Naive thymus-derived CD8-positive, alpha-beta T cell (primary cell): ENCODE results near the gene AGAP1. TPM values are rescaled to one million over a fixed set of nuclear protein-coding genes. Genes with fewer than 3 reads are reported as not detected.

Experiments
- ATAC-seq, 2 donors: fragments of 150-1000 bp; cut with Tn5 transposase in 1 of 2; sonication (Bioruptor Pico), chemical (Tn5 transposase) in 1 of 2; 1 replicate in 1 of 2; 2 replicates in 1 of 2; pipeline ENCODE4 v1.10.0; 2021; ENCODE audit warnings: mild to moderate bottlenecking in 2 of 2, moderate library complexity in 2 of 2
- POLR2A ChIA-PET: fragments of 350-600 bp; sonication (Branson Sonifier 250); formaldehyde crosslinking; loops from one replicate; lab custom pipeline; 2021; ENCODE audit warnings: antibody characterized with exemption; lab: Charles Lee
- DNase-seq, 10 donors: peaks; one replicate each; pipeline versions ENCODE4 v3.0.0 to v3.0.0-alpha.2; 2020 to 2022
- H3K27ac Mint-ChIP-seq, 10 donors: one replicate each; pipeline ENCODE4 v1.8.0; 2020 to 2022; ENCODE audit warnings: mild to moderate bottlenecking in 10 of 10, mixed read lengths in 10 of 10, moderate library complexity in 4 of 10, inconsistent platforms in 1 of 10
- H3K27me3 Mint-ChIP-seq, 5 donors: one replicate each; pipeline ENCODE4 v1.8.0; 2021 to 2022; ENCODE audit warnings: mixed read lengths in 5 of 5
- H3K36me3 Mint-ChIP-seq, 3 donors: one replicate each; pipeline ENCODE4 v1.8.0; 2020 to 2022; ENCODE audit warnings: mixed read lengths in 3 of 3, mild to moderate bottlenecking in 2 of 3, inconsistent platforms in 1 of 3
- H3K4me1 Mint-ChIP-seq, 4 donors: one replicate each; pipeline ENCODE4 v1.8.0; 2021 to 2022; ENCODE audit warnings: mixed read lengths in 4 of 4
- H3K4me3 Mint-ChIP-seq, 10 donors: one replicate each; pipeline ENCODE4 v1.8.0; 2020 to 2022; ENCODE audit warnings: mild to moderate bottlenecking in 10 of 10, mixed read lengths in 10 of 10, moderate library complexity in 6 of 10, inconsistent platforms in 1 of 10
- H3K9me3 Mint-ChIP-seq, 9 donors: one replicate each; pipeline ENCODE4 v1.8.0; 2020 to 2022; ENCODE audit warnings: mixed read lengths in 9 of 9, mild to moderate bottlenecking in 3 of 9, inconsistent platforms in 1 of 9, moderate library complexity in 1 of 9
- polyA plus RNA-seq, 3 donors: library from polyadenylated mRNA; unstranded; fragments of 300-500 nt; fragmentation: Illumina TruSeq; gene quantifications; one replicate each; pipeline ENCODE4 v1.2.3, GENCODE V29; 2021
- total RNA-seq, 8 experiments: library from RNA in 2 of 8; stranded (reverse) in 2 of 8; gene quantifications; one replicate each; pipeline ENCODE4 v1.2.3 and lab custom pipeline; 2021 to 2026

Gene AGAP1
- total and polyA plus RNA-seq, 5 experiments from 2014 or later: 0.03 to 0.52 (median 0.29) TPM; not detected in 1

DNA sequence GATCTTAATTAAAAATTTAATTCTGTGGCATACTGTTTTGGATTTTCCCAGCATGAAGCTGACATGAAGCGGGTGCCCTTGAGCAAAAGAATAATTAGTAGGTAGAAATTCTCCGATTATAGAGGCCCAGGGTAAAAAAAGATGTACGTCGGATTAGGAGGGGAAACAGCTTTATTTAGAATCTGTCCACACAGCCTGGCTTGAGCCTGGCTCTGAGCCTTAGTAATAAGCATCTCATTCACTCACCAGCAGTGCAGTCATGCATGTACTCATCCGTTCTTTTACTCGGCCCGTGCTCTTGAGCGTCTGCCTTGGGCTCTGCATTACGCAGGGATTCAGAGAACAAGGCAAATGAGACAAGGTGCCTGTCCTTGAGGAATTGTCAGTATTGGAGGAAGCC lies 219.3 kb downstream of the AGAP1 start:
- Mint-ChIP-seq H3K4me1 (no peaks in the 10 kb centered on the region), H3K27me3 (peaks cover 2 to 25% (median 11%) of the 10 kb centered on the region in 5 donors), H3K9me3 (no peaks in the 10 kb centered on the region), H3K4me3 (no peak overlapping the region), H3K27ac (no peak overlapping the region), H3K36me3 (no peaks in the 10 kb centered on the region)
- DNase-seq (no peak), ATAC-seq (no peak)
- POLR2A ChIA-PET: no interaction called here

DNA sequence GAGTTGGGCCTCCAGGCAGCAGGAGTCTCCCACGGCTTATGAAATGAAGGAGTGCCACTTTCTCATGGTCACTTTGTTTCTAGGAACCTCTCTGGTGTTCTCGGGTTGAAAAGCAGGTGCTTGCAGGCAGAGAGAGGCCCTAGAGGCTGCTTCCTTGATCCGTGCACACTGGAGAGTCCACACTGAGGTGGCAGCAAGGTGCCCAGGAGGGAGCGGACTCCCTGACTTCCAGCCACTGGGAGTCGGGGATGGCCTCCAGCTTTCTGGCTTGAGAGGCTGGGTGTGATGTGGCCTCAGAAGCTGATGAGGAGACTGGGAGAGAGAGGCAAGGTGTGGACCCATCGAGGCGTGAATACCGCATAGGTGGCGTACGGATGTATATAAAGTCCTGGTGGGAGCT lies 221.8 kb downstream of the AGAP1 start:
- H3K4me1 Mint-ChIP-seq: no peaks in the 10 kb centered on the region
- DNase-seq: no peak
- POLR2A ChIA-PET: no interaction called here
- no peaks in the 10 kb centered on the region for H3K9me3 Mint-ChIP-seq
- H3K4me3 Mint-ChIP-seq: no peak overlapping the region
- no peak overlapping the region for H3K27ac Mint-ChIP-seq
- peaks cover 2 to 25% (median 8%) of the 10 kb centered on the region in 5 donors for H3K27me3 Mint-ChIP-seq
- no peaks in the 10 kb centered on the region for H3K36me3 Mint-ChIP-seq
- ATAC-seq: no peak

DNA sequence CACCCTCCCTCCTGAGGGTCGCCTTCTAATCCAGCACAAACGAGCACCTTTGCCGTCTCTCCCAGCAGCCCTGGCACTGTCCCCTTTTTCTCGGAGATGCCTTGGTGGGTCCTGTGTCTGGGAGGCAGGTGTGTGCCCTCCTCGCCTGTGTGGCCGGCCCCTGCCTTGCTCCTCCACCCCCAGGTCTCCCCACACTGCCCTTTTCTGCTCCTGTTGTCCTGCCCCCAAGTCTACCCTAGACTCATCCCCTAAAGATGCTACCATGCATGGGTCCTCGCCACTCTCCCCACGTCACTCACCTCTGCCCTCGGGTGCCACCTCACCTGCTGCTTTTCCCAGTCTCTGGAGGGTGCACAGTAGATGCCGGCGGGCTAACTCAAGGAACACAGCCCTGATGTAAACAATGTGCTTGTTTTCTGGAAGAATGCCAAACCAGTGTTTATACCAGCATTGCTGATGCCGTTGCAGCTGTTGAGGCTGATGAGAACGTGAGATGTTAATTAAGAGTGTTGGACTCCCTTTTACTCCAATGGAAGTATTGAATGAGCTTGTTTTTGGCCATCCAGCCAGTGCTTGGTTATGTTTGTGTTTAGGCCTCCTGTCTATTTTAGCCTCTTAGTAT lies 223.1 kb downstream of the AGAP1 start:
- DNase-seq: no peak
- H3K27me3 Mint-ChIP-seq: peaks cover 2 to 25% (median 8%) of the 10 kb centered on the region in 5 donors
- H3K9me3 Mint-ChIP-seq: no peaks in the 10 kb centered on the region
- H3K4me1 Mint-ChIP-seq: no peaks in the 10 kb centered on the region
- POLR2A ChIA-PET: no interaction called here
- no peak overlapping the region for H3K4me3 Mint-ChIP-seq
- no peak overlapping the region for H3K27ac Mint-ChIP-seq
- H3K36me3 Mint-ChIP-seq: no peaks in the 10 kb centered on the region
- ATAC-seq: no peak

DNA sequence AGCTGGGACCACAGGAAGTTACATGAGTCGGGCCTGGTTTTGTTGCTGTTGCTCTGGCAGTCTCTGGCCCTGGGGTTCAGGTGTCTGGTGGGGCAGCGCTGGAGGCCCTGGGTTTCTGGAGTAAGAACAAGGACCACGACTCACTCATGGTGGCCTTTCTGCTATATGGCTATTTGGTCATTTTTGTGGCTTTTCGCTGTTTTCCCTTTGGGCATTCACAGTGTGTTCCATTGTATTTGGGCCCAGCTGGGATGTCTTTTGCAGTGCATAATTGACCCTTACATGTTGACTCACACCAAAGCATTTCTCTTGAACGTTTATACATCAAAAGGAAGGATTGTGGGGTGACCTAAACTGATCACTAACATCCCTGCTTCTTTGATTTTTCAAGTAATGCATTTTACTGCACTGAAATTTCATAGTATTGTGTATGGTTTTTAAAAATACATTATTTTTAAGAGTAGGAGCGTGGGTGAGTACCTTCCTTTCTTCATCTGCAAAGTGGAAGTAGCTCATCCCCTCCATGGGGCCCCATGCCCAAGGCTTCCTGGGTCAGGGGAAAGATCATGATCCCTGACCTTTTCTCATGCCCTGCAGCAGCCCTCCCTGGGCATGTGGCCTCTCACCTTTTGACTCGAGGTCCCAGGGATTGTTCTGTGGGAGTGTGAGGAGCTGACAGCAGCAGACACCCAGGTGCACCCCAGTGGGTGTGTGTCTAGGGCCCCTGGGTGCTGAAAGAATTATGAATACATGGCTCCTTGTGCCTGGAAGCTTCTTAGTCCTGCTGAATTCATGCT lies 225.5 kb downstream of the AGAP1 start:
- POLR2A ChIA-PET: no interaction called here
- Mint-ChIP-seq H3K9me3 (no peaks in the 10 kb centered on the region), H3K27me3 (peaks cover 2 to 14% (median 5%) of the 10 kb centered on the region in 5 donors), H3K4me3 (no peak overlapping the region), H3K36me3 (no peaks in the 10 kb centered on the region), H3K27ac (no peak overlapping the region), H3K4me1 (no peaks in the 10 kb centered on the region)
- DNase-seq (no peak), ATAC-seq (no peak)

DNA sequence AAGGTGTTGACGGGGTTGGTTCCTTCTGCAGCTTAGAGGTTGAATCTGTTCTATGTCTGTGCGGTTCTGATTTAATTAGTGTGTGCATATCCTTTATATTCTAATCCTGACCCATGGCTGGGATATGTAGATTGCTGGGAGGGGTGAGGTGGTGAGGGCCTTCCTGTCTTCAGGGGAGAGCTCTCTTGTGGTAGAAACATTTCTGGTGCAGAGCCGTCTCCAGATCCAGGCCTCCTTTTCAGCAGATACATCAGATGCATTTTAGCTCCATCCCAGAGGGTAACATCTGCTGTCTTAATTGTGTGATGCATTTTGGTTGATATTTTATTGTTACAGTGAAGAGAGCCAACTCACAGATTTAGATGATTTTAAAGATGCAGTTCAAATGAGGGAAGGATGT lies 227.8 kb downstream of the AGAP1 start:
- Mint-ChIP-seq H3K27ac (no peak overlapping the region), H3K4me3 (no peak overlapping the region), H3K4me1 (no peaks in the 10 kb centered on the region), H3K27me3 (peaks cover 0 to 3% (median 2%) of the 10 kb centered on the region in 5 donors), H3K9me3 (no peaks in the 10 kb centered on the region), H3K36me3 (no peaks in the 10 kb centered on the region)
- POLR2A ChIA-PET: no interaction called here
- ATAC-seq (no peak), DNase-seq (no peak)

DNA sequence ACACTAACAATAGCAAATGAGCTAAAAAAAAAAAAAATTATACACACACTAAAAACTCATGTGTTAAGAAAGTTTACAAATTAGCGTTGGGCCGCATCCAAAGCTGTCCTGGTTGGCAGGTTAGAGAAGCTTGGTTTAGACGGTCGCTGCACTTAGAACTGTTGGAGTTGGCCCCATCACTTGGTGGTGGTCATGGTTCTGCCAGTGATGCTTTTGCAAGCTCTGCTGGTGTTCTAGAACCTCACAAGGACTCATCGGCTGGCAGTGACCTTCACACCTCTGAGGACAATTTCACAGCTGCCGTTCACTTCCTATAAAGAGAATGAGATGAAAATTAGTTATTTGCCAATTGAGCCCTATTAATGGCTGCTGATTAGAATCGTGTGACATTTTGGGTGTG lies 229.0 kb downstream of the AGAP1 start:
- no peak for DNase-seq
- H3K27me3 Mint-ChIP-seq: peaks cover 0 to 2% (median 0%) of the 10 kb centered on the region in 5 donors

DNA sequence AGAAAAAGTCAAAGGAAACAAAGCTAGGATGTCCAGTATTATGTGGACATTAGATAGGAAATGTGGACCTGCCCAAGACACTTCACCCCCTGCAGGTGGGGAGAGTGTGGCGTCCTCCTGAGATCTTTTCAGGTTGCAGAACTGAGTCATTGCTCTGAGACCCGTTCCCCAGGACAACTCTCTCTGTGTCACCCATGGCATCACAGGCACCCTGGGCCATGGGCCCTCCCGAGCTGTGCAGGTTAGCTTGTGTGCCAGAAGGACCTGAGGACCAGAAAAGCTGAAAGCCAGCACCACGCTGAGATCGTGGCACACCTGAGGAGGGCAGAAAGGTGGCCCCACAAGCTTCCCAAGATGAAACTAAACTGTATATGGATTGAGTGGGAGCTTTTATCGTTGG lies 229.5 kb downstream of the AGAP1 start:
- POLR2A ChIA-PET: no interaction called here
- Mint-ChIP-seq H3K27me3 (peaks cover 0 to 2% (median 2%) of the 10 kb centered on the region in 5 donors), H3K27ac (no peak overlapping the region), H3K36me3 (no peaks in the 10 kb centered on the region), H3K4me3 (no peak overlapping the region), H3K9me3 (no peaks in the 10 kb centered on the region), H3K4me1 (no peaks in the 10 kb centered on the region)
- ATAC-seq (no peak), DNase-seq (no peak)

More for the DNA sequence above, 229.0 kb downstream of the AGAP1 start:
- POLR2A ChIA-PET: no interaction called here
- H3K4me1 Mint-ChIP-seq: no peaks in the 10 kb centered on the region
- no peak for ATAC-seq
- H3K4me3 Mint-ChIP-seq: no peak overlapping the region
- no peaks in the 10 kb centered on the region for H3K9me3 Mint-ChIP-seq
- H3K27ac Mint-ChIP-seq: no peak overlapping the region
- no peaks in the 10 kb centered on the region for H3K36me3 Mint-ChIP-seq

DNA sequence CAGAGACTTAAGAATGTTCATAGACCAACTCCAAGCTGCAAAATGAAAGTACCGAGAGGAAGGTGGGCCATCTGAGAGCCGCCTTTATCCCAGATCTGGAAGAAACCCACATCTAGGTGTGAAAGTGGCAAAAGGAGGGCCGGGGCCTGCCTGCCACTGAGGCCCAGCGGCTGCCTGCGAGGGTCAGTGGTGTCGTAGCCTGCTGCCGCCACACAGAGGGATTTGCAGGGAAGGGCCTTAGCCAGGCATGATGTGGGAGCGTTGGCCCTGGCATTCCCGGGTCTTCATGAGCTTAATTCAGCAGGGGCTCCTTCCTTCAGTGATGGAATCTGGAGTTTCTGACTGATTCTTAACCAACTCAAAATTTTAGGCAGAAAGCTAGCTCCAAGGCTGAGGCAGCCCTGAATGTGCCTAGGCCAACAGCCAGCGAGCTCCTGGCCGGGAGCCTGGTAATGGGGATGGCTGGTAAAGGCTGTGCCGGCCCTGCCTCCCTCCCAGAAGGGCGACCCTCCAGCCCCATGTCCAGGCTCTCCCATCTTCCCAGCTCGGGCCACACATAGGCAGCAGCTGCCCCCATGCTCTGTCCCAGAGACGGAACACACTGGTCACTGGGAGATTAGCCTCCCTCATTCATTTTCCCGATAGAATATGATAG lies 230.1 kb downstream of the AGAP1 start:
- Mint-ChIP-seq H3K36me3 (no peaks in the 10 kb centered on the region), H3K27ac (no peak overlapping the region), H3K4me1 (no peaks in the 10 kb centered on the region), H3K27me3 (peaks cover 0 to 8% (median 2%) of the 10 kb centered on the region in 5 donors), H3K4me3 (no peak overlapping the region), H3K9me3 (no peaks in the 10 kb centered on the region)
- DNase-seq (no peak), ATAC-seq (no peak)
- POLR2A ChIA-PET: no interaction called here

DNA sequence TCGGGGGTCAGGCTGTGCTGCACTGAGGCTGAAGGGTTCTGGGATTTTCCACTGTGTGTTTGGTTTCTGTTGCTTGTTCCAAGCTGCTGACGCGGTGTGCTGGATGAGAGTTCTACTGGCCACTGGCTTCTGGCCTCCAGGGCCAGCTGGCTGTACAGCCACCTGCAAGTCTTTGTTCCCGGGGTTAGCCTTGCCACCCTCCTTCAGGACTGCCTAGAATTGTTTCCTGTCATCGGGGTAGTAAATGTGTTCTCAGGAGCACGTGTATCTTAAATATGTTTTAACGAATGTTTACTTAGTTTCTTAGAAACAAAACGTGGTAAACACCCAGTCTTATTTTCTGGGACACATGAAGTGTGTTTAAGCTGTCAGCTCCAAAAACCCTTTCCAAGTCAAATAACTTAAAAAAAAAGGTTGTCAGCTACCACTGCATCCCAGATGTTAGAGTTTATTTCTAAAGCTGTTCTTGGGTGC lies 231.2 kb downstream of the AGAP1 start:
- ATAC-seq (no peak), DNase-seq (no peak)
- no peak overlapping the region for H3K27ac Mint-ChIP-seq
- POLR2A ChIA-PET: no interaction called here
- H3K4me3 Mint-ChIP-seq: no peak overlapping the region
- H3K4me1 Mint-ChIP-seq: no peaks in the 10 kb centered on the region
- H3K36me3 Mint-ChIP-seq: no peaks in the 10 kb centered on the region
- H3K9me3 Mint-ChIP-seq: no peaks in the 10 kb centered on the region
- H3K27me3 Mint-ChIP-seq: peaks cover 0 to 8% (median 0%) of the 10 kb centered on the region in 5 donors

DNA sequence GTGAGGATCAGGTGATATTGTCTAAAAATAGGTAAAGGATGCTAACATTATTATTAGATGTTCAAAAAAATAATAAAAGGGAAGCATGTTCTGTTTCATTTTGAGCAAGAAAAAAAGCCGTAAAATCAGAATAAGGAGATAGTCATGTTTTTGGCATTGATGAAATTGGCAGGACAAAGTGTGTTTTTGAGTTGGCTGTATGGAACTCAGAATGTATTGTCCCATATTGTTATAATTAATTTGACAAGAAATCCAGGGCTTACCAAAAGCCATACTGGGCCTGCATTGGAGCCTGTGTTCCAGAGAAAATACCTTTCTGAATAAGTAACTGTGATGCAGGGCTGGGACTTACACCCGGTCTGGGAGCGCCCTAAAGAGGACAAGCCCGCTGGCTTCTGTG lies 232.0 kb downstream of the AGAP1 start:
- H3K36me3 Mint-ChIP-seq: no peaks in the 10 kb centered on the region
- no peak for ATAC-seq
- DNase-seq: no peak
- POLR2A ChIA-PET: no interaction called here
- H3K9me3 Mint-ChIP-seq: no peaks in the 10 kb centered on the region
- H3K27me3 Mint-ChIP-seq: peaks cover 0 to 8% (median 0%) of the 10 kb centered on the region in 5 donors
- H3K27ac Mint-ChIP-seq: no peak overlapping the region
- no peaks in the 10 kb centered on the region for H3K4me1 Mint-ChIP-seq
- H3K4me3 Mint-ChIP-seq: no peak overlapping the region

DNA sequence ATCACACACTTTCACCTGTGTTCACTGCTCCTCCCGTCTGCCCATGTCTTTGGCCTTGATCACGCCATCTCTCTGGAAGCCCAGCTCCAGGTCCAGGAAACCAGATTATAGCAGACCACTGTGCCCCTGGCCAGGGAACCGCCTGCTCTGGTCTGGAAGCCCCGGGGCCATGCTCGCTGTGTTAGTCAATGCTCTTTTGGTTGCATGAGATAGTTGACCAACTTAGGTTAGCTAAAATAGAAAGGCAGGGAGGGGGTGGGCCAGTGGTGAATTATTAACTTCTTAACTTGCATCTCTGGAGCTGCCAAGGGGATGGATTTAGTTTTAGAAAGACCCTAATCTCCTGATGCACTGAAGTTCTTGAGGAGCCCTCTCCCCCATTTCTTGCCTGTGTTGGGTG lies 232.7 kb downstream of the AGAP1 start:
- Mint-ChIP-seq H3K4me1 (no peaks in the 10 kb centered on the region), H3K4me3 (no peak overlapping the region), H3K27ac (no peak overlapping the region), H3K36me3 (no peaks in the 10 kb centered on the region), H3K9me3 (no peaks in the 10 kb centered on the region), H3K27me3 (peaks cover 0 to 8% (median 0%) of the 10 kb centered on the region in 5 donors)
- POLR2A ChIA-PET: no interaction called here
- DNase-seq (no peak), ATAC-seq (no peak)

DNA sequence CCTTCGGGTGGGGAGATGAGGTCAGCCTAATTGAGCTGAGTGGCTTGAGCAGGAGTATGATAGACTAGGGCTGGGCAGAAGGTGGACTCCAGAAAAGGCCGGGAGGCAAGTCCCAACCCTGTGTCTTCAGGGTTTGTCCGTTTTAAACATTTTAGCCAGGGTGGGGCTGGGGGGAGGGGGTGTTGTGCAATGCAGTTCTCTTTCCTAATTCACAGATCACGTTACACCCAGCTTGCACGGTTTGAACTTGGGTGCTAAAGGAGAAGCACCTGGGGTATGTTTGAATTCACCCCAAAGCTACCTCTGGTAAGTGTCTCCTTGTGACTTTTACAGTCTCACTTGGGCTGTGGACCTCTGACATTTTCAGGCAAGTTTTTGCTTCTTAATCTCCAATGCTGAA lies 233.3 kb downstream of the AGAP1 start:
- Mint-ChIP-seq H3K4me1 (no peaks in the 10 kb centered on the region), H3K9me3 (no peaks in the 10 kb centered on the region), H3K36me3 (no peaks in the 10 kb centered on the region), H3K27me3 (peaks cover 0 to 11% (median 5%) of the 10 kb centered on the region in 5 donors), H3K4me3 (no peak overlapping the region), H3K27ac (no peak overlapping the region)
- no peak for ATAC-seq
- DNase-seq: no peak
- POLR2A ChIA-PET: no interaction called here
